Activated T-helper 1 cell treated with Interleukin-2 at 50 U/mL for 16 hours (primary cell): ENCODE results near the gene ZNF665.
A peak's percentile ranks its signal among the peaks of the same experiment; 100 is the strongest.
"Not testable (repeated sequence)": the region's sequence is repeated elsewhere in the genome, so short reads cannot be mapped to it uniquely, and the experiment has no call there.

Experiments
- DNase-seq: peaks from one replicate; pipeline ENCODE4 v3.0.0-alpha.2; 2020; ENCODE audit warnings: low read depth

ZNF665 gene

DNA sequence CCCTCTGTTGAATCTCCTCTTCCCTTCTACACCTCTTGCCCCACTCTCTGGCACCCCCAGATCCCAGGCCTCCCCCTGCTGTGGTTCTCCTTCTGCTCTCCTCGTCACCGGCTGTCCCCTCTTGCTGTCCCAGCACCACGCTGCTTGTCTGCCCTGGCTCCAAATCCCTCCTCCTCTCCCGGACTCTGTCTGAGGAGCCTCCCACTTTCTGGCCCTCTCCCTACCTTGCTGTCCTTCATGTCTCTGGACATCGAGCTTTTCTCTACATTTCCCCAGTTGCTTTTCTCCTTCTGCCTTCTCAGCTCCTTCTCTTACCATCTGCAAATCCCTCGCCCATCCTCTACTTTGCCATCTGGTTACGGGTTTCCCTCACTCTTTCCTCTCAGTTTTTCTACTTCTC is 35.5 kb downstream of the ZNF665 start:
- DNase-seq = no peak

DNA sequence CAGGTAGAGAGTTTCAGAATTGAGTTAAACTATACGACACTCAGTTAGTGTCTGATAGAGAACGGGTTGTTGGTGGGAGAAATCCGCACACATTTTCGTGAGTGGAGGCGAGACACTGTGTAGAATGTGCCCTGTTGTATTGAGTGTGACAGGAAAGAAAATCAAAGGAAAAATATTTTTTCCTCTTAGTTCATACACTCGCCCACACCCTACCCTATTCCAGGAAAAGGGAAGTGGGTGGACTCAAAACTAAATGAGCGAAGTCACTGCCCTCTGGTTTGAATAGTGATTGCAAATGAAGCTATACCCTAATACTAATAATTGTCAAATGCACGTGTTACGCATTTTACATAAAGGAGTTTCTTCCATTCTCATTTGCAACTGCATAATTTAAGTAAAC is 36.3 kb downstream of the ZNF665 start:
- DNase-seq = no peak

DNA sequence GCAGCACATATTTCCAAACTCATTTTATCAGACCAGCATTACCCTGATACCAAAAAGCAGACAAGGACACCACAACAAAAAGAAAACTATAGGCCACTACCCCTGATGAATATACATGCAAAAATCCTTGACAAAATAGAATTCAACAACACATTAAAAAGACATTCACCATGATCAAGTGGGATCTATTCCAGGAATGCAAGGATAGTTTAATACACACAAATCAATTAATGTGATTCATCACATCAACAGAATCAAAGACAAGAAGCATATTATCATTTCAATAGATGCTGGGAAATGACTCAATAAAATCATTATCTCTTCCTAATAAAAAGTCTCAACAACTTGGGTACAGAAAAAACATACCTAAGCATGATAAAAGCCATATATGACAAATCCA is 45.5 kb downstream of the ZNF665 start:
- DNase-seq = no peak

DNA sequence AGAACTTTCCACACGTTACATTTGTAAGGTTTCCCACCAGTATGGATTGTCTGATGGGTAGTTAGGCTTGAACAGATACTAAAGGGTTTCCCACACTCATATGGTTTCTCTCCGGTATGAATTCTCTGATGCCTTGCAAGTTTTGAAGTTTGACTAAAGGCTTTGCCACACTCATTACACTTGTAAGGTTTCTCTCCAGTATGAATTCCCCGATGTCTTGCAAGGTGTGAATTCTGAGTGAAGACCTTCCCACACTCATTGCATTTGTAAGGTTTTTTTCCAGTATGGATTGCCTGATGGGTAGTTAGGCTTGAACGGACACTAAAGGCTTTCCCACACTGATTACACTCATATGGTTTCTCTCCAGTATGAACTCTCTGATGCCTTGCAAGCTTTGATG is 52.8 kb downstream of the ZNF665 start:
- no peak for DNase-seq

DNA sequence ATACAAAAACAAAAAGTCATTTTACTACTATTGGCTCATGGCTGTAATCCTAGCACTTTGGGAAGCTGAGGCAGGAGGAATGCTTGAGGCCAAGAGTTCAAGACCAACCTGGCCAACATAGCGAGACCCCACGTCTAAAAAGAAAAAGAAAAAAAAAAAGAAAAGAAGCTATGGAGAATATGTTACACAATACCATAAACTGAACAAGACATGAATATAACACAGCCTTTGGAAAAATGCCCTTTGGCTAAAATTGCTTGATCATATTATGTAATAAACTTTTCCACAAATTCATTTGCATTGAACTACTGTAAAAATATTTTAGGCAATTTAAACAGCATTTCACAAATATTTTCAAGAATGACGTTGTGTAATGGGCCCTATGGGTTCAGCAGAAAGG is 56.7 kb downstream of the ZNF665 start:
- DNase-seq = no peak

DNA sequence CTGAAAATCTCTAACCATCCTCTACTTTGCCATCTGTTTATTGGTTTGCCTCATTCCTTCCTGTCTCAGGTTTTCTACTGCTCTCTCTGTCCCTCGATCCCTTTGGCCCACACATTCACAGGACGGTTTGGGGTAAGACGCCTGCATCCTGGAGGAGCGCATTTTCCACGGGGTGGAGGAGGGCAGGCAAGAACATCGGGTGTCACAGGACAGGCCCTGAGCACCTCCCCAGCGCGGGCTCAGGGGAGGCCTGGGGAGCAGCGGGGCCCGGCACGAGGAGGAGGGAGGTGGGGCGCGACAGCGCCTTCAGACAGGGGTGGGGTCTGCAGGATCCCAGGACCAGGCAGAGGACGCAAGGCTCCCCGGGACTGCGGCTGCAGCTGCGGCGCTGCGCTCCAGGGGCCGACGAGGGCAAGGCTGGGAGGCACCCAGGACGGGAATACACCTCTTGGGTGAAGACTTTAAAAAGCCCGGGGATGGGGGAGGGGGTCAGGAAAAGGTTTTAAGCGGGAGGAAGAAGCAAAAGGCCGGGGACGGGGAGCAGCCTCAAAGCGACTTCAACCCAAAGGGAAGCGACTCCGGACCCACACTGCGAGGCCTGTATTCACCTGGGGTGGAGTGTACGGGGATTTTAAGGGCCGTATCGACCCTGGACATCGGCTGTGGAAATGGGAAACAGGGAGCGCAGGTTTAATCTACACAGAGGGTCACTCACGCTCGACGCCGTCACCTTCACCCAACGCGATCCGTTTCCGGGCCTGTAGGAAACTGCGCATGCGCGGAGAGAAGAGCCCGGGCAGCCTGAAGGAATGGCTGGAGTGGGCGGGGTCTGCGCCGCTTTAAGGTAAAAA is 60.8 kb downstream of the ZNF665 start, which contains the start of gene ZNF415:
ZNF415 (minus strand) TSS at position 770 of the 851 bp plus-strand sequence. CDS start 10,234 bp downstream, outside the sequence.
- peak; percentile 3 for DNase-seq

DNA sequence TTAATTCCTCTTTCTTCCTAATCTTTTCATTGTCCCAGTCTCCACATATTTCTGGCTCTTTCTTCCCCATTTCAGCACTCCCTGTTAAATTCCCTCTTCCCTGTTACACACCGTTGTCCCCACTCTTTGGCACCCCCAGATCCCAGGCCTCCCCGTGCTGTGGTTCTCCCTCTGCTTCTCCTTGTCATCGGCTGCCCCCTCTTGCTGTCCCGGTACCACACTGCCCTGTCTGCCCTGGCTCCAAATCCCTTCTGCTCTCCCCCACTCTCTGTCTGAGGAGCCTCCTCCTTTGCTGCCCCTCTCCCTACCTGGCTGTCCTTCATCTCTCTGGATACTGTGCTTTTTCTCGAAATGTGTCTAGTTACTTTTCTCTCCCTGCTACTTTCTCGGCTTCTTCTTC is 61.4 kb downstream of the ZNF665 start:
- no peak for DNase-seq

DNA sequence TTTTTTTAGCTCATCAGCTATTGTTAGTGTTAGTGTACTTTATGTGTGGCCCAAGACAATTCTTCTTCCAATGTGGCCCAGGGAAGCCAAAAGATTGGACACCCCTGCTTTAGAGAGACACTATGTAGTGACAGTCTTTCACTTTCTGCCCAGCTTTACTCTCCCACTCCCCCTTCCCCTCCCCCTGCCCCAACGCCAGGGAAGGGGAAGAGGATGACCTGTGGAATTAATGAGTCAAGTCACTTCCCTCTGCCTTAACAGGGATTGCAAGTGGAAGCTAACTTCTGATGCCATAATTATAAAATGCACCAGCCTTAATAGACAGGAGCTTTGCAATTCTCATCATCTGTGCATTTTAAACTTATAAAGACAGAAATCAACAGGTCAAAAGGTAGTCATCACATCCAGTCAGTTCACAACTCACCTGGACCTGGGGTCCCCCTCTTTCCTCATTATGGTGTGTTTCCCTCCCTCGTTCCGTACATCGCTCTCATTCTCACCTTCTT is 62.0 kb downstream of the ZNF665 start:
- DNase-seq = no peak

DNA sequence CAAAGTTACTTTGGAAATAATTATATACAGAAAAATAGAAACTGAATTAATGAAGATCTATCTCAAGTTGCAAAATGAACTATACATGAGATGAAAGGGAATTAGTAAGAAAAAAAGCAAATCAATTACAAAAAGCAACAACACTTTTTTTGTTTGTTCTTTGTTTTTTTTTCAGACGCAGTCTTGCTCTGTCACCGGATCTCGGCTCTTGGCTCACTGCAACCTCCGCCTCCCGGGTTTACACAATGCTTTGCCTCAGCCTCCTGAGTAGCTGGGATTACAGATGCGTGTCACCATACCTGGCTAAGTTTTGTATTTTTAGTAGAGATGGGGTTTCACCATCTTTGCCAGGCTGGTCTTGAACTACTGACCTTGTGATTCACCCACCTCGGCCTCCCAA is 62.7 kb downstream of the ZNF665 start:
- DNase-seq = no peak

DNA sequence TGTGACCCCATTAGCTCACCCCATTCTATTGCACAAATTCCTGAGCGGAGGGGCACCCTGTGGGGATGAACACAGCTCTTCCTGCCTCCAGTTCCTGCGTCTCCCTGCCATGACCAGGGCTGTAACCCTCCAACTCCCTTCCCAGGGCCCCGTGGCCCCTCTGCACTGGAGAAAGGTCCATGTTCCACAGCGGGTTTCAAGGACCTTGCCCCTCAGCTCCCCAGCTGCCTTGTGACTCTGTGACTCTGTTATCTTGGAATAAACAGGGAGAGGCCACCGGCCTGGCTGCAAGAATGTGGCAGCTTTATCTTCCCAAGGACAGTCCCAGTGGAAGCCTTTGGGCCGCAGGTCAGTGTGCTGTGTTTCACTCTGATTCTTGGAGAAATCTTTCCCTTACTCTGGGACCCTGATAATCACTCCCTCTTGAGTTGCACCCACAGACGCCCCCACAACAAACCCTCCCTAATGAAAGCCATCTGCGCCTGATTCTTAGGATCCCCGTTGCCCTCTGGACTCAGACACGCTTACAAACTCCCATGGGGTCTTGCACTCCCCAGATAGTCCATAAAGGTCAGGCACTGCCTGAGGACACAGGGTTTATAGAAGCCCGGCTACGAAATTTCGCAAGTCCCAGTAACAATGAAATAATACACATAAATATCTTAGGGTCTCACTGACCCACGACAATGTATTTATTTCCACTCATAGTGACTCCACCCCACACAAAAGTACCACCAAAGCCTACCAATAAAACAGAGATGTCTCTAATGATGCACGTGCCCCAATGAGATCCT is 66.2 kb downstream of the ZNF665 start:
- DNase-seq = not testable (repeated sequence)

DNA sequence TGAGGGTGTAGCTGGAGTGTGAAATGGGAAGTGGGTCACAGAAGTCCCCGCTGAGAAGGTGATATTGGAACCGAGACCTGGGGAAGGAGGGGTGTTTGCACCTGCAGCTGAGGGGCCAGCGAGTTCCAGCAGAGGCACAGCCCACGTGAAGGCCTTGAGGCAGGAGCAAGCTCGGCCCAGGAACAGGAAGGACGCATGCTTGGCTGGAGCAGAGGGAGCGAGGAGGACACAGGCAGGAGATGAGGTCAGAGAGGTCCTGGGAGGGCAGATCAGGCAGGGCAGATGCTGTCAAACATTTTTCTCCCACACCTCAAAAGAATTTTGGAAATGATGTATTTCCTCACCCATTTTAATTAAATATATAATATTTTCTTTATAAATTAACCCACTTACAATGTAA is 69.8 kb downstream of the ZNF665 start:
- DNase-seq = no peak
